Effector memory CD4-positive, alpha-beta T cell (primary cell): ENCODE data around the gene MYLK.
"Not testable (repeated sequence)": the region's sequence is repeated elsewhere in the genome, so short reads cannot be mapped to it uniquely, and the experiment has no call there.

Experiments
- DNase-seq, 3 donors: peaks; one replicate each; pipeline ENCODE4 v3.0.0-alpha.2; 2020
- H3K27ac ChIP-seq: 2 replicates; pipeline ENCODE4 v1.7.0; 2013; ENCODE audit warnings: mild to moderate bottlenecking, low read length, moderate library complexity; ENCODE audit not compliant: insufficient read depth, poor library complexity, severe bottlenecking
- H3K27me3 ChIP-seq: replicated peaks from 2 replicates; pipeline ENCODE4 v1.7.0; 2013; ENCODE audit warnings: mild to moderate bottlenecking, low read length; ENCODE audit not compliant: insufficient read depth, control insufficient read depth, poor library complexity, severe bottlenecking
- H3K36me3 ChIP-seq: 2 replicates; pipeline ENCODE4 v1.7.0; 2013; ENCODE audit warnings: mild to moderate bottlenecking, low read length, moderate library complexity; ENCODE audit not compliant: control insufficient read depth, insufficient read depth
- H3K4me1 ChIP-seq: 2 replicates; pipeline ENCODE4 v1.7.0; 2013; ENCODE audit warnings: low read length, mild to moderate bottlenecking; ENCODE audit not compliant: control insufficient read depth, insufficient read depth, poor library complexity, severe bottlenecking
- H3K4me3 ChIP-seq: 2 replicates; pipeline ENCODE4 v1.7.0; 2013; ENCODE audit warnings: low read length, low read depth, mild to moderate bottlenecking; ENCODE audit not compliant: insufficient read depth, poor library complexity, severe bottlenecking
- H3K9me3 ChIP-seq: 2 replicates; pipeline ENCODE4 v1.7.0; 2013; ENCODE audit warnings: mild to moderate bottlenecking, low read length, moderate library complexity; ENCODE audit not compliant: control insufficient read depth

Gene MYLK

GRCh38 chr3:123618768-123619484 is 265.2 kb downstream of the MYLK start:
- no peaks in the 10 kb centered on the region for H3K9me3 ChIP-seq
- DNase-seq, result no peak
- no peak overlapping the region for H3K27ac ChIP-seq

GRCh38 chr3:123618076-123618708 is 265.9 kb downstream of the MYLK start:
- no peak for DNase-seq
- no peaks in the 10 kb centered on the region for H3K36me3 ChIP-seq
- no peaks in the 10 kb centered on the region for H3K27me3 ChIP-seq
- no peak overlapping the region for H3K4me3 ChIP-seq
- no peak overlapping the region for H3K27ac ChIP-seq
- no peaks in the 10 kb centered on the region for H3K4me1 ChIP-seq
- H3K9me3 ChIP-seq, result no peaks in the 10 kb centered on the region

More at GRCh38 chr3:123618768-123619484, 265.2 kb downstream of the MYLK start:
- no peaks in the 10 kb centered on the region for H3K27me3 ChIP-seq
- H3K4me3 ChIP-seq, result no peak overlapping the region
- H3K4me1 ChIP-seq, result no peaks in the 10 kb centered on the region
- H3K36me3 ChIP-seq, result no peaks in the 10 kb centered on the region

- Histone ChIP-seq H3K36me3 (no peaks in the 10 kb centered on the region), H3K4me1 (no peaks in the 10 kb centered on the region)
Observed at GRCh38 chr3:123616593-123616992, 267.5 kb downstream of the MYLK start.

GRCh38 chr3:123613543-123613942 is 270.6 kb downstream of the MYLK start:
- no peaks in the 10 kb centered on the region for H3K36me3 ChIP-seq
- no peak overlapping the region for H3K27ac ChIP-seq
- H3K4me3 ChIP-seq, result no peak overlapping the region
- H3K27me3 ChIP-seq, result no peaks in the 10 kb centered on the region
- no peaks in the 10 kb centered on the region for H3K9me3 ChIP-seq
- no peaks in the 10 kb centered on the region for H3K4me1 ChIP-seq
- DNase-seq, result no peak

More at GRCh38 chr3:123616593-123616992, 267.5 kb downstream of the MYLK start:
- Histone ChIP-seq H3K27ac (no peak overlapping the region), H3K27me3 (no peaks in the 10 kb centered on the region), H3K4me3 (no peak overlapping the region), H3K9me3 (no peaks in the 10 kb centered on the region)
- DNase-seq, result no peak

GRCh38 chr3:123611674-123612073 is 272.5 kb downstream of the MYLK start:
- not testable (repeated sequence) for DNase-seq, H3K9me3 ChIP-seq, H3K36me3 ChIP-seq, H3K27me3 ChIP-seq, H3K4me3 ChIP-seq, H3K4me1 ChIP-seq, H3K27ac ChIP-seq

GRCh38 chr3:123611082-123611481 is 273.1 kb downstream of the MYLK start:
- H3K36me3 ChIP-seq, result no peaks in the 10 kb centered on the region
- H3K4me3 ChIP-seq, result no peak overlapping the region
- no peak overlapping the region for H3K27ac ChIP-seq

GRCh38 chr3:123610331-123610730 is 273.8 kb downstream of the MYLK start:
- Histone ChIP-seq H3K9me3 (no peaks in the 10 kb centered on the region), H3K27ac (no peak overlapping the region), H3K4me1 (no peaks in the 10 kb centered on the region), H3K36me3 (no peaks in the 10 kb centered on the region), H3K4me3 (no peak overlapping the region), H3K27me3 (no peaks in the 10 kb centered on the region)
- no peak for DNase-seq

More at GRCh38 chr3:123611082-123611481, 273.1 kb downstream of the MYLK start:
- DNase-seq, result no peak
- Histone ChIP-seq H3K4me1 (no peaks in the 10 kb centered on the region), H3K9me3 (no peaks in the 10 kb centered on the region), H3K27me3 (no peaks in the 10 kb centered on the region)

GRCh38 chr3:123609063-123609462 is 275.1 kb downstream of the MYLK start:
- no peak overlapping the region for H3K4me3 ChIP-seq
- H3K9me3 ChIP-seq, result no peaks in the 10 kb centered on the region

GRCh38 chr3:123608263-123608937 is 275.7 kb downstream of the MYLK start:
- Histone ChIP-seq H3K4me3 (no peak overlapping the region), H3K36me3 (no peaks in the 10 kb centered on the region), H3K27ac (no peak overlapping the region), H3K27me3 (no peaks in the 10 kb centered on the region), H3K9me3 (no peaks in the 10 kb centered on the region), H3K4me1 (no peaks in the 10 kb centered on the region)
- no peak for DNase-seq

More at GRCh38 chr3:123609063-123609462, 275.1 kb downstream of the MYLK start:
- Histone ChIP-seq H3K36me3 (no peaks in the 10 kb centered on the region), H3K4me1 (no peaks in the 10 kb centered on the region), H3K27me3 (no peaks in the 10 kb centered on the region), H3K27ac (no peak overlapping the region)
- no peak for DNase-seq

- DNase-seq, result no peak
- Histone ChIP-seq H3K27me3 (no peaks in the 10 kb centered on the region), H3K4me1 (no peaks in the 10 kb centered on the region), H3K36me3 (no peaks in the 10 kb centered on the region), H3K27ac (no peak overlapping the region), H3K4me3 (no peak overlapping the region), H3K9me3 (no peaks in the 10 kb centered on the region)
Observed at GRCh38 chr3:123606527-123606926, 277.6 kb downstream of the MYLK start.
